T-helper 2 cell treated with Interferon-gamma antibody and Interleukin-4, amounts not matched to agents 5 μg/mL and 100 μg/mL, for 36 hours (primary cell): Measurements from ENCODE around the gene AP5Z1.

Experiments
- DNase-seq: peaks from one replicate; pipeline ENCODE4 v3.0.0; 2021; ENCODE audit warnings: low spot score
- H3K27ac Mint-ChIP-seq: one replicate; pipeline ENCODE4 v1.8.0; 2021; ENCODE audit warnings: mild to moderate bottlenecking, mixed read lengths
- H3K27me3 Mint-ChIP-seq: one replicate; pipeline ENCODE4 v1.8.0; 2021; ENCODE audit warnings: low read depth, mixed read lengths
- H3K36me3 Mint-ChIP-seq: one replicate; pipeline ENCODE4 v1.8.0; 2021; ENCODE audit warnings: low read depth, mixed read lengths
- H3K4me1 Mint-ChIP-seq: one replicate; pipeline ENCODE4 v1.8.0; 2021; ENCODE audit warnings: low read depth, mixed read lengths
- H3K4me3 Mint-ChIP-seq: one replicate; pipeline ENCODE4 v1.8.0; 2022; ENCODE audit warnings: mild to moderate bottlenecking, moderate library complexity, mixed read lengths
- H3K9me3 Mint-ChIP-seq: one replicate; pipeline ENCODE4 v1.8.0; 2021; ENCODE audit warnings: mixed read lengths

The AP5Z1 gene

DNA sequence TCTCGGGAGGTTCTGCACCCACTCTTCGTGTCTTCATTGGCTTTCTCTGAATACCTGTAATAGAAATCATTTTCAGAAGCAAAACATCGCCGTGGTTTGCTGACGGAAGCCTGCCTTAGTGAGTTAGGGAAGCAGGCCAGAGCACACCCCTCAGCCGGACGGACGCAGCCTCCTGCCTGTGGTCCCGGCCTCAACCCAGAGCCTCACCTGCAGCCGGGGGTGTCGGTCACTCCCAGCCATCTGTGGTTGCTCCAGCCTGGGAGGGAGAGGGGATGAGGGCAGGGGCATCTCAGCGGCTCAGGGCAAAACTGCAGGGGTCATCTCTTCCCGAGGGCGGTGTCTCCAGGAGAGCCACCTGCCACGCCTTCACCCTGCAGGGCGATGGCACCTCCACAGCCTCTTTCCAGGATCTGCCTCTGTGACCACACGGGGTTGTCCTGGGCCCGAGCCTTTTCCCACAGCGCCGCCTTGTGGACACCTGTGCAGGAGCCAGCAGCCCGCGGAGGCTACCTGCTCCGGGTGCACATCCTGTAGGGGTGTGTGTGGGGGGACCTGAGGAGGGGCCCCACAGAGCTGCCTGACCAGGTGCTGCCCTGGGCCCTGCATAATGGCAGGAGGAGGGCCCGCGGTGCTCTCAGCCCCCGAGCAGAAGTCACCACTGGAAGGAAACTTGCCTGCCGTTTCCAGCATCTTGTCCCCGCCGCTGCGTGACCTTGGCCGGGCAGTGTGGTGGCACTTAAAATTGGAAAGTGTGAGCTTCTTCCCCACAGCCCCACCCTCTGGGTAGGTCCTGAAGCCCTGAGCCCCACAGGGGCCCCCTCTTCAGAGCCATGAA, 21.6 kb upstream of the AP5Z1 start:
- H3K36me3 Mint-ChIP-seq, result peaks cover 10% of the 10 kb centered on the region
- no peak overlapping the region for H3K4me3 Mint-ChIP-seq
- peak; percentile 70 for DNase-seq
- H3K4me1 Mint-ChIP-seq, result peaks cover 12% of the 10 kb centered on the region
- no peak overlapping the region for H3K27ac Mint-ChIP-seq
- no peaks in the 10 kb centered on the region for H3K9me3 Mint-ChIP-seq
- H3K27me3 Mint-ChIP-seq, result no peaks in the 10 kb centered on the region

DNA sequence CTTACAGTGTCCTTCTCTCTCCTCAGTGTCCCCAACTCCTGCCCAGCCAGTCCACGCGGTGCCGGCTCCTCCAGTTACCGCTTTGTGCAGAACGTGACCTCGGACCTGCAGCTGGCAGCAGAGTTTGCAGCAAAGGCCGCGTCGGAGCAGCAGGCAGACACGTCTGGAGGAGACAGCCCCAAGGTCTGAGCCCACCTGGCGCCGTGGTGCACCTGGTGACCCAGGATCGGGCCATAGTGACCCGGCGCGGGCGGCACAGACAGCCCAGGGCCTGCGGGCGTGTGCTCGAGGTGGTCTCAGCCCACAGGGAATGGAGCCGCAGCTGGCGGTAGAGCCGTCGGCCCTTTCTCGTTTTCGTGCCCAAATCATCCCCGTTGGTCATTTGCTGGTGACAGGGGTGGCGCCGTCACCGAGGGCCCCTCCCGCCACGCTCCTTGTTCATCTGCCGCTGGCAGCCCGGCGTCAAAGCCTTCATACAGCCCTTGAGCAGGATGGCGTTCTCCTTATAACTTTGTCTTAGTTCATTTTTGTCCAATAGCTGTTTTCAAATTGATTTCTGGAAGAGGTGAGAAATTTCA, 20.9 kb upstream of the AP5Z1 start:
- Mint-ChIP-seq H3K9me3 (no peaks in the 10 kb centered on the region), H3K27me3 (no peaks in the 10 kb centered on the region), H3K36me3 (peaks cover 10% of the 10 kb centered on the region), H3K4me1 (peaks cover 9% of the 10 kb centered on the region), H3K27ac (no peak overlapping the region), H3K4me3 (no peak overlapping the region)
- DNase-seq, result no peak

DNA sequence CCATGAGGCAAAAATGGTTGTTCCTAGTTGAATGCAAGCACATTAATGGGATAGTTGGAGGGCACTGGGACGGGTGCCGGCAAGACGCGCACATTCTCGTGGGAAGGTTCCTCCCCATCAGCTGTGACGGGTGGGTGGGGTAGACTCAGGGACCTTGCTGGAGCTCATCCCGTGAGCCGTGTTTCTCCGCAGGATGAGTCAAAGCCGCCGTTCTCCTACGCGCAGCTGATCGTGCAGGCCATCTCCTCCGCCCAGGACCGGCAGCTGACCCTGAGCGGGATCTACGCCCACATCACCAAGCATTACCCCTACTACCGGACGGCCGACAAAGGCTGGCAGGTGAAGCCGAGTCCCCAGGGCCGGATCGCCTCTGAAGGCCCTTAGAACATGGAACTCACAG, 20.4 kb upstream of the AP5Z1 start:
- Mint-ChIP-seq H3K4me1 (peaks cover 9% of the 10 kb centered on the region), H3K27me3 (no peaks in the 10 kb centered on the region), H3K27ac (no peak overlapping the region), H3K9me3 (no peaks in the 10 kb centered on the region), H3K36me3 (peaks cover 13% of the 10 kb centered on the region), H3K4me3 (no peak overlapping the region)
- no peak for DNase-seq

DNA sequence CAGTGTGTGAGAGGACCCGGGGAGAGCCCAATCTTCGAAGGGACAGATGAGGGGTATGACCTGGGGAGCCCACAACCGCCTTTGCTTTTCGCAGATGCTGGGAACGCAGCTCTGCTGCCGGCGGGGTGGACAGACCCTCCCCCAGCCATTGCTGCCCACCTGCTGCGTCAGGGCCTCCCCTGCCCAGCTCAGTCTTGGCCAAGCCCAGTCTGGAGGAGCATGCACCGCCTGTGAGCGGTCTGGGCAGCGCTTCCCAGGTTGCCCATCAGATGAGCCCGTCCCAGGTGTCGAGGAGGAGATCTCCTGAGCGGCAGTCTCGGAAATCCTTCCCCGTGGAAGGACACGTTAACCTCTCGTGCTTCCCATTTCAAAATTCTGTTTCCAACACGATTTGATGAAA, 17.3 kb upstream of the AP5Z1 start:
- H3K27me3 Mint-ChIP-seq, result no peaks in the 10 kb centered on the region
- H3K36me3 Mint-ChIP-seq, result peaks cover 30% of the 10 kb centered on the region
- peaks cover 4% of the 10 kb centered on the region for H3K4me1 Mint-ChIP-seq
- no peak overlapping the region for H3K27ac Mint-ChIP-seq
- no peak overlapping the region for H3K4me3 Mint-ChIP-seq
- H3K9me3 Mint-ChIP-seq, result no peaks in the 10 kb centered on the region
- no peak for DNase-seq

DNA sequence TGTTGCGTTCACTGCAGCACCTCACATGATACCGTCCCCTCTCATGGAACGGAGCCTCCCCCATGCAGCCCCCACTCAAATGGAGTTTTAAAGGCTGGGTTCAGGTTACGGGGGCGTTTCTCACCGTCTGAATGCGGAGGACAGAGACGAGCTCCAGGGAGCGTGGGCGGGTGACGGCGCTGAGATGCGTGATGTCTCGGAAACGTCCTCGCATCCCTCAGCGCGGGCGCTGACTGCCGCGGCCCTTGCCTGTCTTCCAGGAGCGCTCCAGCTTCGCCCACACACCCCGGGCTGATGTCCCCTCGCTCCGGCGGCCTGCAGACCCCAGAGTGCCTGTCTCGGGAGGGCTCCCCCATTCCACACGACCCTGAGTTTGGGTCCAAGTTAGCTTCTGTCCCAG, 16.6 kb upstream of the AP5Z1 start:
- Mint-ChIP-seq H3K27me3 (no peaks in the 10 kb centered on the region), H3K4me3 (no peak overlapping the region), H3K36me3 (peaks cover 32% of the 10 kb centered on the region), H3K4me1 (no peaks in the 10 kb centered on the region), H3K27ac (no peak overlapping the region), H3K9me3 (no peaks in the 10 kb centered on the region)
- DNase-seq, result no peak

GRCh38 chr7:4759211-4759610, 16.2 kb upstream of the AP5Z1 start:
- Mint-ChIP-seq H3K4me1 (no peaks in the 10 kb centered on the region), H3K27me3 (no peaks in the 10 kb centered on the region), H3K4me3 (no peak overlapping the region), H3K9me3 (no peaks in the 10 kb centered on the region), H3K27ac (no peak overlapping the region), H3K36me3 (peaks cover 32% of the 10 kb centered on the region)
- no peak for DNase-seq

GRCh38 chr7:4760952-4761351, 14.5 kb upstream of the AP5Z1 start:
- no peak overlapping the region for H3K27ac Mint-ChIP-seq

GRCh38 chr7:4762121-4763055, 13.0 kb upstream of the AP5Z1 start:
- Mint-ChIP-seq H3K27ac (no peak overlapping the region), H3K4me1 (no peaks in the 10 kb centered on the region), H3K9me3 (no peaks in the 10 kb centered on the region), H3K27me3 (no peaks in the 10 kb centered on the region), H3K36me3 (peaks cover 22% of the 10 kb centered on the region), H3K4me3 (no peak overlapping the region)
- no peak for DNase-seq

More at GRCh38 chr7:4760952-4761351, 14.5 kb upstream of the AP5Z1 start:
- Mint-ChIP-seq H3K27me3 (no peaks in the 10 kb centered on the region), H3K9me3 (no peaks in the 10 kb centered on the region), H3K4me3 (no peak overlapping the region), H3K4me1 (no peaks in the 10 kb centered on the region), H3K36me3 (peaks cover 25% of the 10 kb centered on the region)
- DNase-seq, result no peak

- no peak for DNase-seq
- no peaks in the 10 kb centered on the region for H3K9me3 Mint-ChIP-seq
- H3K27me3 Mint-ChIP-seq, result no peaks in the 10 kb centered on the region
- no peak overlapping the region for H3K27ac Mint-ChIP-seq
- H3K4me1 Mint-ChIP-seq, result no peaks in the 10 kb centered on the region
- no peak overlapping the region for H3K4me3 Mint-ChIP-seq
- H3K36me3 Mint-ChIP-seq, result peaks cover 22% of the 10 kb centered on the region
Measured at GRCh38 chr7:4763091-4763793, 12.2 kb upstream of the AP5Z1 start.

GRCh38 chr7:4763794-4764185, 11.6 kb upstream of the AP5Z1 start:
- Mint-ChIP-seq H3K4me3 (no peak overlapping the region), H3K9me3 (no peaks in the 10 kb centered on the region), H3K4me1 (no peaks in the 10 kb centered on the region), H3K27ac (no peak overlapping the region), H3K27me3 (no peaks in the 10 kb centered on the region), H3K36me3 (peaks cover 22% of the 10 kb centered on the region)
- no peak for DNase-seq

GRCh38 chr7:4764402-4765007, 10.9 kb upstream of the AP5Z1 start:
- no peaks in the 10 kb centered on the region for H3K9me3 Mint-ChIP-seq
- H3K36me3 Mint-ChIP-seq, result peaks cover 22% of the 10 kb centered on the region
- no peak overlapping the region for H3K27ac Mint-ChIP-seq
- no peak overlapping the region for H3K4me3 Mint-ChIP-seq
- no peak for DNase-seq
- no peaks in the 10 kb centered on the region for H3K4me1 Mint-ChIP-seq
- H3K27me3 Mint-ChIP-seq, result no peaks in the 10 kb centered on the region

GRCh38 chr7:4765776-4766490, 9.5 kb upstream of the AP5Z1 start:
- Mint-ChIP-seq H3K4me1 (no peaks in the 10 kb centered on the region), H3K27me3 (no peaks in the 10 kb centered on the region), H3K4me3 (no peak overlapping the region), H3K27ac (no peak overlapping the region), H3K36me3 (peaks cover 16% of the 10 kb centered on the region), H3K9me3 (no peaks in the 10 kb centered on the region)
- no peak for DNase-seq
